Effector CD4-positive, alpha-beta T cell (primary cell): ENCODE measurements around the gene DLX4.

Experiments used
- DNase-seq: peaks from one replicate; pipeline ENCODE4 v3.0.0-alpha.2; 2020

Gene DLX4

DNA sequence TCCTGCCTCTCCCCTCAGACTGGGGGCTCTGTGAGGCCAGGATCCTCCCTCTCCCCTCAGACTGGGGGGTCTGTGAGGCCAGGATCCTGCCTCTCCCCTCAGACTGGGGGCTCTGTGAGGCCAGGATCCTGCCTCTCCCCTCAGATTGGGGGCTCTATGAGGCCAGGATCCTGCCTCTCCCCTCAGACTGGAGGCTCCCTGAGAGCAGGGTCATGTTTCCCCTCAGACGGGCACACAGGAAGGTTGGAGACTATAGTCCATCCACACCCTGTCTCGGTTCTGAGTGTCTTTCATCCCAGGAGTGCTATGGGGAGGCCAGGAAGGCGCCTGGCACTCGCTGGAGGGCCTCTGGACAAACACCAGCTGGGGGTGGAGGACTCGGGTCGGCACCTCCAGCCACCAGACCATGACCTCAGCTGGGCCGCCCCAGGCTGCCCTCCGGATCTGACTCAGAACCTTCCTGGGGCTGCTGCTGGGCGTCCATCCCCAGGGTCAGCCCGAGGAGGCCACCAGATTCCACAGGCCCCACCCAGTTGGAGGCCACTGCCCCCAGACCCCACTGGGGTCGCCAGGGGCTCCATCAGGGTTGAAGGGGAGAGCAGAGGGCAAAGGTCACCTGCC is 21.9 kb upstream of the DLX4 start:
- DNase-seq = no peak

DNA sequence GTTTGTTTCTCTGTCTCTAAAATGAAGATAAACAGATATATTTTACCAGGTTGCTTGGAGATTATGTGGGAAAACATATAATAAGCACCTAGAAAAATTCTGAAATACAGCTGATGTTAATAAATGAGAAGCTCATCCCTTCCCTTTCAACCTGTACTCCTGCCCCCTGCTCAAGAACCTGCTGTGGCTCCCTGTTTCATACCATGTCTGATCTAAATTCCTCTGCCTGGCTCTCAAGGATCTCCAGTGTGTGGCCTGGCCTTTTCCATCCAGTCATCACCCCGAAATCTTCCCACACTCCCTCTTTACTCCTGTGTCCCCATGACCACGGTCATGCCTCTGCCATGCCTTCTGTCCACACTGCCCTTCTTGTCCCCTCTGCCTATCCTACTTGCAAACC is 19.4 kb upstream of the DLX4 start:
- DNase-seq = no peak

DNA sequence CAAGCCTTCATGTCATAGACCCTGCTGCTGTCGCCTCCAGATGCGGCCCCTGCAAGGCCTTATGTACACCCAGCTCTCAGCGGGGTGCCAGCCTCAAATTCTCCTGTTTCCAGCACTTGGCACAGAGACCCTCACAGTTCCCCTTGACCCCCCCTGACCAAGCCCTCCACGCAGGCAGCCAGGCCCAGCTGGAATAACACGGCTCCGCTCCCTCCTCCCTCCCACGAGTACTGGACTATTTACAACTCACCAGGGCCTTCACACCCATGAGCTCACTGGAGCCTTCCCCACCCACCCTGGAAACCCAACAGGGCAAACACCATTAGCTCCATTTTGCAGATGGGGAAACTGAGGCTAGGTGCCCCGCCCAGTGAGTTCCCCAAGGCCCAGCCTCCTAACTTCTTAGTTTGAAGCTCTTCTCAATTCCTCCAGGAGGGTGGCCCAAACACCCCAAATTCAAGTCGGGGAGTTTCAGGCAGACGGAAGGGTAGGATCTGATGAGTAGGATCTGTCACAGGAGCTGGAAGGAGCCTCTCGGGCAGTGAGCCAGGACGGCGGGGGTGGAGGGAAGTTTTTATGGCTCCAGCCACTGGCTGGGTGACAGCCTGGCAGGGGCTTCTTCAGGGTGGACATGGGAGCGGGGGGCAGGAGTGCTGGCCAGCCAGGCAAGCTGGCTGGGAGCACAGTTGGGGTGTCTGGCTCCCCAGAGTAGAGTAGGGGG is 17.5 kb upstream of the DLX4 start:
- DNase-seq = no peak

DNA sequence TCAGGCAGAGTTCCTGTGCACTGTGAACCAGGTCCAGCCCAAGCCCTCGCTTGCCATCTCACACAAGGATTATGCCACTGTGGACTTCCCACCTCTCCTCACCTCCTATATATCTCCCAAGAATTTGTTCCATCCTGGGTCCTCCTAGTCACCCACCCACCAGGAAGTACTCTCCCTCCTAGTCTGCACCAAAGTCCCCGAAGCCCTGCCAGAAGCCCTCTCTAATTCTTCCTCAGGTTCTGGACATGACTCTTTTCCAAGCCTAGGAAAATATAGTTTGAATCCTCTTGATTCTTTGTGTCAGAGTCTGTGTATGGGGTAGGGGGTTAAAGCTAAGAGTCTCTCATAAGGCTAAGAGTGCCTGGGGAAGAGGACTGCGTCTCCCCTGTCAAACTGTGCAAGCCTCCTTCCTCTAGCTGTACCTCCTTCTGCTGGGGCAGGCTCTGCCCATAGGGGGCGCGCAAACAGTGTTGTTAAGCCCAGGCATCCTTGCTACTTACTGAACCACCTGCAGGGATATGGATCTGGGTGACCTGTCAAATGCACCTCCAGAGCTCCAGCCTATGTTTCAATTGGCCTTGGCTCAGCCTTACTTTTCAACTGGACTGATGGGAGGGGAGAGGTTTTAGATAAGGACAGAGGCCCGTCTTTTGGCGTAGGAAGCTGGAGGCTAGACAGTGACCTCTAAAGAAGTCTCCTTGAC is 16.6 kb upstream of the DLX4 start:
- peak; percentile 67 for DNase-seq

DNA sequence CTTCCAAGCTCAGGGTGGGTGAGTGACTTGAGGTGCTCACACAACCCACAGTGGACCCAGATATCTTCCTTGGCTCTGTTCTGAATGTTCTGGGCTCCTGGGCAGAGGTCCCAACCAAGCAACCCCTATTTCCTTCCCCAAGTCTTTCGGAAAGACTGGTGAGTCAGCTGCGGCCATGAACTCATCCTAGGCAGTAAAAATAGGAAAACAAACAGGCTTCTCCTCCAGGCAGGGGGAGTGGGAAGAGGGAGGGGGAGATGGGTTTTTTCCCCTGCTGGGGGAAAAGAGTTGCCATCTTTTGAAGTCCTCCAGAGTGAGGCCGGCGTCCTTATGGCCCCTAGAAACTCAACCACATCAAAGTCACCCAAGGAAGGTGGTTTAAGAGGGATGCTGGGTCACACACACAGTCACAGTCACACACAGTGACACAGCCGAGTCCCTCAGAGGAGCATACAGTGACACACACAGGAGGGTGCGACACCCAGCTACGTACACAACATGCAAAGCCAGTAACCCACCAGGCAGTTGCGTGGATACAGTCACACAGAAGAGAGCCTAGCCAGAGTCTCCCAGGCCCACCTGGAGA is 16.0 kb upstream of the DLX4 start:
- DNase-seq = no peak

DNA sequence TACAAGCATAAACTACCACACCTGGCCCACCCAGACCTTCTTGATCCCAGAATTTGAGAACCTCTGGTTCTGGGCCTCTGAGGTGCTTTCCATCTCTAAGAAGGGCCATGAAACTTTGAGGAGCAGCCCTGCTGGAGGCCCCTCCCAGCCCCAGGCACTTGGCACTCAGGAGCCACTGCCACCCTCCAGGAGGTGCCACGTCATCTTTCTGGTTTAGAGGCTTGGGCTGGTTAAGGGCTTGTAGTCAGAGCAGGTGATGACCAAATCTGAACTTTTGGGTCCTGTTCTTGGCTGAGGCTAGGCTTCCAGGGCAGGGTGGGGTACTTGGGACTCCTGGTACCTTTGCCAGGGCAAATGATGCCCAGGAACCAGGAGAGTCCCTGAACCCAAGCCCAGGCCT is 13.8 kb upstream of the DLX4 start:
- DNase-seq = no peak

DNA sequence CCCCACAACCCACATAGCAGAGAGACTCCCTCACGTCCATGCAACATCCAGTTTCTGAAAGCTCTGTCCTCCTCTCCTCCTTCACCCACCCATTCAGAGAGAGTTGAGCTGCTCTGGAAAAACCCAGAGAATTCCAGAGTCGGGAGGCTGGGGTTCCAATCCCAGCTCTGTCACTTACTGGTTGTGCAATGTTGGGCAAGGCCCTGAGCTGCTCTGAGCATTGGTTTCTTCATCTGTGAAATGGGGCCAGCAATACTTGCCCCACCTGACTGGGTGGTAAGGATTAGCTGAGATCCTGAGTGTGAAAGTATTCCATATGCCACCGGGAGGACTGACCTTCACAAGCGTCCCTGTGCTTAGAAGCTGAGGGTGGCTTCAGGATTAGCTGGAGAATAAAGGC is 12.2 kb upstream of the DLX4 start:
- no peak for DNase-seq

DNA sequence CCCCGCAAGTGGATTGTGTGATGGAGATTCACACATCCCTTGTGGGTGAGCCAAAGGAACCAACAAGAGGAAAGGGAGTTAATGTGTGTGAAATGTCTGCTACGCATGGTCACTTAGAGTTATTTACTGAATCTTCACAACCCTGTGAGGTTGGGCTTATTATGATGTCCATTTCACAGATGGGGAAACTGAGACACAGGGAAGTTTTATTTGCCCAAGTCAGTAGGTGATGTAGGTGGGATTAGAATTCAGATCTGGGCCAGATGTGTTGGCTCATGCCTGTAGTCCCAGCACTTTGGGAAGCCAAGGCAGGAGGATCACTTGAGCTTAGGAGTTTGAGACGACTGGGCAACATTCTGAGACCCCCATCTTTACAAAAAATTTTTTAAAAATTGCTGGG is 11.6 kb upstream of the DLX4 start:
- no peak for DNase-seq

DNA sequence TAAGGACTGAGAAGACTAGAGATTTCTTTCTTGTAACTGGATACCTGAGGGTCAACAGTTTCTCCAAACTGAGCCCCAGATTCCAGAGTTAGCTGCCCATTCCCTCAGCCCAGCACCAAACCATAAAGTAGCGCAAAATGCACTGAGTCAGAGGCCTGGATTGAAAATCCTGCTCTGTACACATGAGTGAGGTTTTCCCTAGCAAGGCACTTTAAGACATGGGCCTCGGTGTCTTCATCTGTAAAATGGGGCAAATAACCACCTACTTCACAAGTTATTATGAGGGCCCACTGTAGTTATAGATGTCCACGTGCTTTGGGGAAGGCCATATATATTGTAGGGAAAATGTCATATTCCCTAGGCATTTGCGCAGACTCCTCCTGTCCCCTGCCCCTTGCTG is 10.3 kb upstream of the DLX4 start:
- no peak for DNase-seq

DNA sequence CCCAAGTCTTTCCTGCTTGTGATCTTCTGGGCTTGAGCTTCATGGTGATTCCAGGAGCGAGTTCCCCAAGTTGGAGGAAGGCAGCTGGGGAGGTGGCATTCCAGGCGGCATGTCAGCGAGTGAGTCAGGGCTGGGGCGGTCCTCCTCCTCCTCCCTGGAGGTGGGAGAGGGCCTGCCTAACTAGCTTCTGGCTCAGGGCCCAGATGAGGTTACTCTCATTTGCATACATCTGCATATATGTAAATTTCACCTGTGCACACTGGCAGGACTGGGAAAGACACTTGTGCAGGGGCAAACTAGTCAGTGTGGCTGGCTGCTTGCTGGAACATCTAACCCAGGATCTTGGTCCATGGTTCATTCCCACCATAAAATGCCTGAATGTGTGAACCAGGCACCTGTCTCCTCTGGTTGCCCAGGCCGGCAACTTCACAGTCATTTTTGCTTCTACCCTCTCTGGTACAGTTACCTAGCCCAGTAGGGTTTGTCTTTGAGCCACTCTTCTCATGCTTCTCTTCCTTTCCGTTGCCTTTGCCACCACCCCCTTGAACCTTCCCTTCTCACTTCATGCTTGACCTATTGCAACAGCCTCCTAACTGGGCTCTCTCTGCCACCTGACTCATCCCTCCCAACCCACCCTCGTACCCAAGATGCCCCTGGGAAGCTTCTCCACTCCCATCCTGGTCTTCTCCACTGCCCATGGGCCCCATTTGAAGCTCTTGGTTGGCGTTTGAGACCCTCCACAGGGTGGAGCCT is 9.6 kb upstream of the DLX4 start:
- no peak for DNase-seq

DNA sequence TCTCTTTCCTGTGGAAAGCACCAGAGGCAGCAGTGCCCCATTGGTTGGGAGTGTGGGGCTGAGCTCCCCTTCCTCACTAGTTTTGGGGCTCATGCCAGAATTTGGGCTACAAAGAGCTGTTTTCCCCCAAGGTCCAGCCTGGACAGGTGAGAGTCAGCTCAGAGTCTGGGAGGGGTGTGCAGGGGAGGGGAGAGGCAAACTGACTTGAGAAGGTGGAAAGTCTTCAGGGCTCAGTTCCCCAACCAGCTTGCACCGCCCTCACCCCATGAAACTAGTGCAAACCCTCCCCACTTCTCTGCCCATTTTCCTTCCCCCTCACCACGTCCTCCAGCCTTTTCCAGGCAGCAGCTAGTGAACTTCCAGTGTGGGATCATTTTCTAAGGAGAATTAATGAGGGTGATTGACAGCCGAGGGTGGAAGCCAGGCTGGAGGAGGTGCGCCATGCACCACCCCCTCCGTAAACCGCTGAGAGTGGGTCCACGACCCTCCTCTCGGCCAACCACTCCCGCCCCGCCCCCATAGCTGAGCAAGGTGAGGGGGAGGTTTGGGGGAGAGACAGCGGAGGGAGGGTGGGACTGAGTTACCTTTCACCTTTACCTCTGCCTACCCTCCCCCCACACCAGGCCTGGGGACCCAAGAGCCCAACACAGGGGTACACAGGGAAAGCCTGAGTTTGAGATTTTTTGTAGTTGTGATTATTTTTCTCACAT is 6.2 kb upstream of the DLX4 start:
- DNase-seq = no peak

DNA sequence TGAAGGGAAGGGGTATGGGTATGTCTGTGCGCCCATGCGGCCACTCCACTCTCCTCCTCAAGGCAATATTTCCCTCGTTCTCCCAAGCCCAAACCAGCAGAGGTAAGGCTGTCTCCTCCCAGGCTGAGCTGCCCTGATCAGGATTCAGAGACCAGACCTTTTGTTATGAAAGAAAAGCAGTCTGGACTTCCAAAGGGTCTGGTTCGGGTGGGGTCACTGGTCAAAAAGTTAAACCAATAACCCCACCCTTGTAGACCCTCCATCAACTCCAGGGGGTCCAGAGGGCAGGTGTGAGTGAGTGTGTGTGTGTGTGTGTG is 5.7 kb upstream of the DLX4 start:
- DNase-seq = no peak

DNA sequence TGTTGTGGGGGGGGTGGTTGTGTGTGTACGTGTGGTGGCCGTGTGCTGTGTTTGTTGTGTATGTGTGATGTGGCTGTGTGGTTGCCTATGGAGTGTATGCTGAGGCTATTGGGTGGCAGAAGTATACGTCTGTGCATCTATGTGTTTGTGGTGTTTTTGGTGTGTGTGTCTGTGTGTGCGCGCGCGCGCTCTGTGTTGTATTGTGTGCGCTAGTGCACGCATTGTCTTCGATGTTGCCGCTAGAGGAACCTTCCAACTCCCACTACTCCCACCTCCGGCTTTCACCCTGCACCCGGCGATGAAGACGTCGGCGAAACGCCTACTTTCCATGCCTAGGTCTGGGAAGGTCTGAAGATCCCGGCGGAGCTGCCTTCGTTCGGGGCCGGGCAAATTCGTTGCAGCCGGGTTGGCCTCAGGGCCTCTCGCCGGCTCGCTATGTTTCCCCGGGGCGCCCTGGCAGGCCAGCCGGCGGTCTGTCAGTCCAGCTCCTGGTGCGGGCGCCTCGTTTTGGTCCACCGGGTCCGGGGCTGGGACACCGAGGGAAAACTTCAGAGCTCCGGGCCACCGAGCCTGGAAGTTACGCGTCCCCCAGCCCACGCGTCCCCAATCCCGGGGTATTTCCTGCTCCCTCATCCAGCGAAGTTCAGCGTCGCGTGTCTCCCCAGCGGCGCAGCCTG is 5.2 kb upstream of the DLX4 start:
- DNase-seq = no peak

DNA sequence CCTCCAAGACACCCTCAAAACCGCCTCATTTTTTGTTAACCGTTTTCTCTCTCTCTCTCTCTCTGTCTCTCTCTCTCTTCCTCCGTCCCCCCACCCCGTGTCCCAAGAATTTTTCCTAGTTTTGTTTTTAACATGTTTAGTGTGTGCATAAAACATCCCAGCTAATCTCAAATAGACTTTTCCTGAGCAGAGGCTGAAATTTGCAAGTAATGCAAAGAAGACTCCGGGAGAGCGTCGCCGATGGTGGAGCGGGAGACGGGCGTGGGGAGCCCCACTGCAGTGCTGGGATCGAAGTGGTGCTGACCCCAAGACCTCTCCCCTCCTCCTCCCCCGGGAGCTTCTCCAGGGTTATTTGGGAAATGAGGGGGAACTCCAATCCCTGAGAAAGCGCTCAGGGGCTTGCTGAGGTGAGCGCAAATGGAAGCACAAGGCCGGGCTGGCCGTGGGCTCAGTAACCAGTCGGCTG is 4.7 kb upstream of the DLX4 start:
- no peak for DNase-seq

DNA sequence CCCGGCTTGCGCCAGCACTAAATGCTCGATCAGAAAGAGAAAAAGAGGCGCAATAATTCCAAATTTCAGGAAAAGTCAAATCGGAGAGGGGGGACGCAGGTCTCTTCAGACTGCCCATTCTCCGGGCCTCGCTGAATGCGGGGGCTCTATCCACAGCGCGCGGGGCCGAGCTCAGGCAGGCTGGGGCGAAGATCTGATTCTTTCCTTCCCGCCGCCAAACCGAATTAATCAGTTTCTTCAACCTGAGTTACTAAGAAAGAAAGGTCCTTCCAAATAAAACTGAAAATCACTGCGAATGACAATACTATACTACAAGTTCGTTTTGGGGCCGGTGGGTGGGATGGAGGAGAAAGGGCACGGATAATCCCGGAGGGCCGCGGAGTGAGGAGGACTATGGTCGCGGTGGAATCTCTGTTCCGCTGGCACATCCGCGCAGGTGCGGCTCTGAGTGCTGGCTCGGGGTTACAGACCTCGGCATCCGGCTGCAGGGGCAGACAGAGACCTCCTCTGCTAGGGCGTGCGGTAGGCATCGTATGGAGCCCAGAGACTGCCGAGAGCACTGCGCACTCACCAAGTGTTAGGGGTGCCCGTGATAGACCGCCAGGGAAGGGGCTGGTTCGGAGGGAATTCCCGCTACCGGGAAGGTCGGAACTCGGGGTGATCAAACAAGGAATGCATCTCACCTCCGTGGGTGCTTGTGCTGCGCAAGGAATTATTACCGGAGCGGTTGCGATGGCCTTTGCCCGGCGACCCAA is 4.0 kb upstream of the DLX4 start:
- DNase-seq = no peak

DNA sequence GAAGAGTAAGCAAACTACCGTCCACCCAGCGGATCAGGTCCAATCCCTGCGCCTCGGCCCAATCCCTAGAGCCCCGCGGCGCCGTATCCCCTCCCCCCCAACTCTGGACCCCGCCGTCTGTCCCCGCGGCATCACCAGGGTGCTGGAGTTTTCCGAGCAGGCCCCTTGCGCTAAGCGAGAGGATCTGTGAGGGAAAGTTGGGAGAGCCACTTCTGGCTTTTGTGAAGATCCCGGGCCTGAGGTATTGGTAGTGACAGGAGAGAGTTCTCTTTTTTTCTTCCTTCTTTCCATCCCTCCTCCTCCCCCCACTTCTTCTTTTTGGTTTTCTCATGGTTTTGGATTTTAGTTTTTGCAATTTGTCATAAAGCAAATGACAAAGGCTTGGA is 3.5 kb upstream of the DLX4 start:
- no peak for DNase-seq

DNA sequence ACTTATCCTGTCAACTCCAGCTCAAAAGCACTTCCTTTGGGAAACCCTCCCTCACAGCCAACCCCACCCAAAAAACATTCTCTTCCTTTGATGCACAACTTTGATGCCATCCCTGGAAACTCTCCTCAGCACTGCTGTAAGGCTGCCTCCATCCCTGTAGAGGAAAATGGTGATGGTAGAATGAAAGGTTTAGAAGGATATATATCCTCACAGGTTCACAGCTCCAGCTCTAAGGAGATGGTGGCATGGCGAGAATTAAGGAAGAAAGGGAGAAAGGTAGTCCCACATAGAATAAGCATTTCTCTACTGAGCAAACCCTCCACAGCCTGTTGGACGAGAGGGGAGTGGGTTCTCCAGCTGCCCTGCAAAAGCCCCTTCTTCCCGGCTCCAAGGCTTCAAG is 2.2 kb upstream of the DLX4 start:
- no peak for DNase-seq

DNA sequence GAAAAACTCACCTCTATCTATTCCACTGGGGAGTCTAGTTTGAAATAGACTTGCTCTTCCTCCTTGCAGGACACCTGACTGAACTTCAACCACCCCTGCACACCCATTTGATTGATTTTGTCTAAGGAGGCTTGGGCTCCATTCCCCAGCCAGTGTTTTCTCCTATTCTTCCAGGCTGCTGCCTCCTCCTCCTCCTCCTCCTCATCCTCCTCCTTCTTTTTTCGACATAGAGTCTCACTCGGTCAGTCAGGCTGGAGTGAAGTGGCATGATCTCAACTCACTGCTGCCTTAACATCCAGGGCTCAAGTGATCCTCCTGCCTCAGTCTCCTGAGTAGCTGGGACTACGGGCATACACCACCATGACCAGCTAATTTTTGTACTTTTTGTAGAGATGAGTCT is 1.8 kb upstream of the DLX4 start:
- DNase-seq = no peak

DNA sequence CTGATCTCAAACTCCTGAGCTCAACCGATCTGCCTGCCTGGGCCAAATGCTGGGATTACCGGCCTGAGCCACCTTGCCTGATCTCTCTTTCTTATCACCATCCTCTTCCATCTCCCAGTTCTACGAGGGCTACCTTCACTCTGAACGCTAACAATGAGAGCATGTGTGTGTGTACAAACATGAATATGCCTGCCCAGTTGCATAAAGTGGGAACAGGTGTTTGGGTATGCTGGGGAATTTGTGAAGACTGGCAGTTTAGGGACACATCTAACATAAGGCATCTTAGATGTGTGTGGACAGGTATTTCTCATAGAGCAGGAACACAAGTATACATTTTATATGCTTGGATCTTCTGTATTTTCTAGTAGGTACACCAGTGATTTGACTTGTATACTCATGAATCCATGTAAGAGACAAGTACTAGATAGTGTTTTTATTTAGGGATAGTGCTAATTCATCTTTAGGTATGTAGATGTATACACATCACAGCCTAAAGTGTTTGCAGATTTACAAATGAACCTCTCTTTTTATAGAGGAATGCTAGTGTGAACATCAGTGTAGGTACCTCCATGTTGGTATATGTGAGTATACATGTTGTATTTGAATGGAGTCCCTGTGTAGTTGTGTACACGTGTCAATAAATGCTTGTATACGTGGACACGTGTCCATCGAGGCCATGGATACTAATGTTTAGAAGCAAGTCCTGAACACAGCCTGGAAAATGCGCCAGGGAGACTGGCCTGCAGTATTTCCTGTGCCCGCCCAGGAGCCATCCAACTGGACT is 1.2 kb upstream of the DLX4 start:
- no peak for DNase-seq

DNA sequence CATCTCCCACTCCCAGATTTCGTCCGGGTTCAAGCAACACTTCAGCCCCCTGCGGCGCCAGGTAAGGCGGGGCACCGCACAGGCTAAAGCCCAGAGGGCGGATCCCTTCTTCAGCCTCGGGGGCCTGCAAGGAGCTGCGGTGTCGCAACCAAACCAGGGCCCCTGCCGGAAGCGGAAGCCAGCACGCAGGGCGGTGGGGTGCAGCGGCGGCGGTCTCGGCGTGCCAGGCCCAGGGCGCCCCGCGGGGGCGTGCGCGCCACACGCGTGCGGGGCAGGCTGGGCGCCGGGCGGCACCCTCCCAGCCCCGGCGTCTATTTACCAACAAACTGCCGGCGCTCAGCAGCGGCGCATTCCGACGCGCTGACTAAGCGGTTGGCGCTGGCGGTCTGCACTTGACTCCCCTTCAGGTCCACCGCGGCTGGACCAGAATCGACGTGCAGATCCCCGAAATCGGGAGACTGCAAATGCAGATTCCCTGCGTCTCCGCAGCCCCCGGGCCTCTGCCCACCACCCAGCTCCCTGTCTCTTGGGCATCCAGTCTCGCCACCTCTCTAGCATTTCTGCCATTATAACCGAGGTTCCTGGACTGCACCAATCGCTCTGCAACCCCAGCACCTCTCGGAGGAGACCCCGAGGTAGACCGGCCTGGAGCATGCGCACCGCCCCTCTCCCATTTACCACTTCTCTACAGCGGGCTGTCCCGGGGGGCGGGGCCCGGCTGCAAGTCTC is 421 bp upstream of the DLX4 start:
- DNase-seq = peak; percentile 43
